Astrocyte (in vitro differentiated cells and primary cell): ENCODE results near the gene SLC35G1.

Source experiments
- EZH2 ChIP-seq: IDR thresholded peaks from 2 replicates; pipeline ENCODE4 v1.6.1; 2012; ENCODE audit warnings: mild to moderate bottlenecking, low read length, inconsistent platforms; ENCODE audit not compliant: insufficient read depth
- TF ChIP-seq, protein P1 (sequence below): IDR thresholded peaks from 2 replicates; pipeline ENCODE4 v1.5.1; 2011; ENCODE audit warnings: low read depth, mild to moderate bottlenecking, inconsistent platforms, low read length, moderate library complexity; ENCODE audit not compliant: insufficient read depth

- TF ChIP-seq, protein P1, sequence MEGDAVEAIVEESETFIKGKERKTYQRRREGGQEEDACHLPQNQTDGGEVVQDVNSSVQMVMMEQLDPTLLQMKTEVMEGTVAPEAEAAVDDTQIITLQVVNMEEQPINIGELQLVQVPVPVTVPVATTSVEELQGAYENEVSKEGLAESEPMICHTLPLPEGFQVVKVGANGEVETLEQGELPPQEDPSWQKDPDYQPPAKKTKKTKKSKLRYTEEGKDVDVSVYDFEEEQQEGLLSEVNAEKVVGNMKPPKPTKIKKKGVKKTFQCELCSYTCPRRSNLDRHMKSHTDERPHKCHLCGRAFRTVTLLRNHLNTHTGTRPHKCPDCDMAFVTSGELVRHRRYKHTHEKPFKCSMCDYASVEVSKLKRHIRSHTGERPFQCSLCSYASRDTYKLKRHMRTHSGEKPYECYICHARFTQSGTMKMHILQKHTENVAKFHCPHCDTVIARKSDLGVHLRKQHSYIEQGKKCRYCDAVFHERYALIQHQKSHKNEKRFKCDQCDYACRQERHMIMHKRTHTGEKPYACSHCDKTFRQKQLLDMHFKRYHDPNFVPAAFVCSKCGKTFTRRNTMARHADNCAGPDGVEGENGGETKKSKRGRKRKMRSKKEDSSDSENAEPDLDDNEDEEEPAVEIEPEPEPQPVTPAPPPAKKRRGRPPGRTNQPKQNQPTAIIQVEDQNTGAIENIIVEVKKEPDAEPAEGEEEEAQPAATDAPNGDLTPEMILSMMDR: no peak
- TF ChIP-seq EZH2: no peak
Observed at GRCh38 chr10:93861825-93862224, 32.0 kb upstream of the SLC35G1 start.
